Aorta (tissue), 5 donors: ENCODE measurements around the gene KIAA0513. TPM values are rescaled to one million over a fixed set of nuclear protein-coding genes. Genes with fewer than 3 reads are reported as not detected.

Source experiments
- ATAC-seq: fragments of 200-7000 bp; cut with Tn5 transposase; one replicate; pipeline ENCODE4 v1.9.1; 2022; ENCODE audit warnings: moderate library complexity; ENCODE audit not compliant: low FRiP score
- DNase-seq, 2 donors: peaks; one replicate each; pipeline ENCODE4 v3.0.0-alpha.2; 2020
- H3K27ac ChIP-seq, 2 donors: one replicate each; pipeline ENCODE4 v1.5.1; 2013; ENCODE audit warnings: low read length in 2 of 2, mild to moderate bottlenecking in 2 of 2, moderate library complexity in 2 of 2, control low read depth in 1 of 2, inconsistent platforms in 1 of 2, low read depth in 1 of 2
- H3K27me3 ChIP-seq, 2 donors: one replicate each; pipeline ENCODE4 v1.6.1; 2013; ENCODE audit warnings: control low read depth in 1 of 2, low read length in 1 of 2, mild to moderate bottlenecking in 1 of 2, moderate library complexity in 1 of 2; ENCODE audit not compliant: insufficient read depth in 2 of 2, control insufficient read depth in 1 of 2
- H3K36me3 ChIP-seq, 2 donors: one replicate each; pipeline ENCODE4 v1.6.1; 2013; ENCODE audit warnings: control low read depth in 1 of 2, low read length in 1 of 2, mild to moderate bottlenecking in 1 of 2; ENCODE audit not compliant: insufficient read depth in 2 of 2, control insufficient read depth in 1 of 2
- H3K4me1 ChIP-seq, 2 donors: one replicate each; pipeline ENCODE4 v1.6.1; 2013; ENCODE audit warnings: low read length in 2 of 2, control low read depth in 1 of 2, mild to moderate bottlenecking in 1 of 2, moderate library complexity in 1 of 2; ENCODE audit not compliant: insufficient read depth in 2 of 2, control insufficient read depth in 1 of 2
- H3K4me3 ChIP-seq, 2 donors: one replicate each; pipeline ENCODE4 v1.5.1; 2013; ENCODE audit warnings: low read length in 2 of 2, control low read depth in 1 of 2, mild to moderate bottlenecking in 1 of 2
- H3K9me3 ChIP-seq: one replicate; pipeline ENCODE4 v1.6.1; 2013; ENCODE audit warnings: mild to moderate bottlenecking, low read length; ENCODE audit not compliant: control insufficient read depth
- WGBS, 2 donors: extraction: QIAGEN DNeasy Blood & Tissue Kit; methylation state at CpG; one replicate each; pipeline ENCODE4 v1.1.7; 2013; 5-methylcytosine and 5-hydroxymethylcytosine counted together
- intact Hi-C, 2 donors: fragments of 100-400 bp; cut with DNase I; formaldehyde crosslinking; loops; one replicate each; pipeline versions ENCODE4 v1.14.2 to v1.15.0; 2022
- polyA plus RNA-seq, 2 donors: library from polyadenylated mRNA; stranded (reverse); fragments of 200-250 nt; gene quantifications; one replicate each; pipeline ENCODE4 v1.2.3, GENCODE V29; 2013
- total RNA-seq, 2 donors: library from RNA; stranded (reverse); fragmentation: NEBNext Ultra II Directional; extraction: Animal tissue kit (Norgen Biotek cat#: 25700); gene quantifications; one replicate each; pipeline ENCODE4 v1.2.1, GENCODE V29; 2021
- donor health status: healthy with polysubstance abuse.
- donor health status: Bipolar disorder and iron deficiency.
- donor health status: DM: no; HTN: no; CAD: no.
- donor health status: DM: no; HTN: no; CAD: no.
- donor health status: DM: yes; HTN: yes; CAD: no.

The KIAA0513 gene
- total and polyA plus RNA-seq, 4 donors: 3.4 to 17.7 (median 10.3) TPM

DNA sequence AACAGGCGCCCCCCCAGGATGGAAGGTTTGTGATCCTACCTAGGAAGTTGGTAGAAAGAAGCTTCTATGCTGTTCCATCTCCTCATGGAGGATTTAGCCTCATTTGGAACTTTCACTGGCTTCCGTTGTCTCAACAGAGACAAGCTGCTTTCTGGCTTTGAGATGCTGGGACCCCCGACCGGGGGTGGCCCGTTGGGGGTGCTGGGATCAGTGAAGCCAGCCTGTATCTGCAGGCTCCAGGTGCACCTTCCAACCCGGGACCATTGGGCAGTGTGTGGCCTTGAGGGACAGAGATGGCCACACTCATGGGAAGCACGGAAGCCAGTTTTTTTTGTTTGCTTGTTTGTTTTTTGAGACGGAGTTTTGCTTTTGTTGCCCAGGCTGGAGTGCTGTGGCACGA is 69.3 kb downstream of the KIAA0513 start:
- DNase-seq: no peak
- intact Hi-C loops: no loop called here
- no peak for ATAC-seq
- Histone ChIP-seq H3K27me3 (no peaks in the 10 kb centered on the region), H3K9me3 (no peaks in the 10 kb centered on the region), H3K36me3 (no peaks in the 10 kb centered on the region), H3K4me1 (no peaks in the 10 kb centered on the region), H3K27ac (no peak overlapping the region), H3K4me3 (no peak overlapping the region)
- 73 to 77% methylated on average over 9 of the region's 9 CpGs for WGBS, 2 donors

DNA sequence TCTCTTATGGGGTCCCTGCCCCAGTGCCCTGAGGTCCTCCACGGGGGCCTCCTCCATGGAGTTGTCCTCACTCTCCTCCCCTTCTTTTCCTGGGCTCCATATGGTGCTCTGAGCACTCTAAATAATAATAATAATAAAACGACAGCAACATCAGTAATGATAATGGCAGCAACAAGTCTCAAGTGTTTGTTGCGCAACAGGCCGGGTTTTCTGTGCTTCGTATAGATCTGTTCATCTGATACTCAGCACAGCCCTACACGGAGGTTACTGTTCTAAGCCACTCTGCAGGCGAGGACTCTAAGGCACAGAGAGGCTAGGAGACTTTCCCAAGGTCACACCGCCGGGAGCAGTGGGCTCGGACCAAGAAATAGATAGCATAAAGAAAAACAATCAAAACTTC is 71.0 kb downstream of the KIAA0513 start:
- Histone ChIP-seq H3K27ac (no peak overlapping the region), H3K4me1 (no peaks in the 10 kb centered on the region), H3K27me3 (no peaks in the 10 kb centered on the region), H3K36me3 (no peaks in the 10 kb centered on the region), H3K4me3 (no peak overlapping the region), H3K9me3 (no peaks in the 10 kb centered on the region)
- WGBS, 2 donors: 80 to 84% methylated on average over 10 of the region's 10 CpGs
- DNase-seq (no peak), ATAC-seq (no peak)
- intact Hi-C loops: no loop called here

GRCh38 chr16:85100265-85100664 is 72.7 kb downstream of the KIAA0513 start:
- ATAC-seq: no peak
- H3K27ac ChIP-seq: no peak overlapping the region
- H3K27me3 ChIP-seq: no peaks in the 10 kb centered on the region
- intact Hi-C loops: no loop called here
- no peaks in the 10 kb centered on the region for H3K4me1 ChIP-seq
- H3K36me3 ChIP-seq: no peaks in the 10 kb centered on the region
- H3K9me3 ChIP-seq: no peaks in the 10 kb centered on the region
- H3K4me3 ChIP-seq: no peak overlapping the region
- DNase-seq: no peak
- 91 to 93% methylated on average over 10 of the region's 10 CpGs for WGBS, 2 donors

- no peaks in the 10 kb centered on the region for H3K36me3 ChIP-seq
- intact Hi-C loops: no loop called here
- H3K27me3 ChIP-seq: no peaks in the 10 kb centered on the region
- ATAC-seq (no peak), DNase-seq (no peak)
- 87 to 88% methylated on average over 11 of the region's 11 CpGs for WGBS, 2 donors
- H3K4me3 ChIP-seq: no peak overlapping the region
- no peaks in the 10 kb centered on the region for H3K4me1 ChIP-seq
- H3K27ac ChIP-seq: no peak overlapping the region
- H3K9me3 ChIP-seq: no peaks in the 10 kb centered on the region
Observed at GRCh38 chr16:85101956-85102630, 74.5 kb downstream of the KIAA0513 start.

GRCh38 chr16:85103114-85104079 is 75.8 kb downstream of the KIAA0513 start:
- Histone ChIP-seq H3K36me3 (no peaks in the 10 kb centered on the region), H3K4me3 (no peak overlapping the region), H3K27me3 (no peaks in the 10 kb centered on the region), H3K4me1 (no peaks in the 10 kb centered on the region), H3K9me3 (no peaks in the 10 kb centered on the region), H3K27ac (no peak overlapping the region)
- DNase-seq (no peak), ATAC-seq (no peak)
- intact Hi-C loops: no loop called here
- 89 to 90% methylated on average over 23 of the region's 23 CpGs for WGBS, 2 donors

DNA sequence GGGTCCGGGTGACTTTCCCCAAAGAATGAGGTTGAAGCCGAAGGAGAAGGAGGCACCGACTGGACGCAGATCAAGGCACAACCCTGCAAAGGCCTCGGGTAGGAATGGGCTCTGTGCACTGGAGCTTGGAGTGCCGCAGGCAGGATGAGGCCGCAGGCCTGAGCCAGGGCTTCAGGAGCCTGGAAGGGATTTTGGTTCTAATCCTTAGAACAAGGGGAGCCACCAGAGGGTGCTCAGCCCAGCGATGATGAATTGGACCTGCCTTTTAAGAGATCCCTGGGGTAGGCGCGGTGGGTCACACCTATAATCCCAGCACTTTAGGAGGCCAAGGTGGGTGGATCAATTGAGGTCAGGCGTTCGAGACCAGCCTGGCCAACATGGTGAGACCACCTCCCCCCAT is 76.6 kb downstream of the KIAA0513 start:
- Histone ChIP-seq H3K27ac (no peak overlapping the region), H3K9me3 (no peaks in the 10 kb centered on the region), H3K36me3 (no peaks in the 10 kb centered on the region), H3K4me1 (no peaks in the 10 kb centered on the region), H3K27me3 (no peaks in the 10 kb centered on the region), H3K4me3 (no peak overlapping the region)
- WGBS, 2 donors: 85 to 88% methylated on average over 12 of the region's 12 CpGs
- intact Hi-C loops: no loop called here
- no peak for DNase-seq
- no peak for ATAC-seq

DNA sequence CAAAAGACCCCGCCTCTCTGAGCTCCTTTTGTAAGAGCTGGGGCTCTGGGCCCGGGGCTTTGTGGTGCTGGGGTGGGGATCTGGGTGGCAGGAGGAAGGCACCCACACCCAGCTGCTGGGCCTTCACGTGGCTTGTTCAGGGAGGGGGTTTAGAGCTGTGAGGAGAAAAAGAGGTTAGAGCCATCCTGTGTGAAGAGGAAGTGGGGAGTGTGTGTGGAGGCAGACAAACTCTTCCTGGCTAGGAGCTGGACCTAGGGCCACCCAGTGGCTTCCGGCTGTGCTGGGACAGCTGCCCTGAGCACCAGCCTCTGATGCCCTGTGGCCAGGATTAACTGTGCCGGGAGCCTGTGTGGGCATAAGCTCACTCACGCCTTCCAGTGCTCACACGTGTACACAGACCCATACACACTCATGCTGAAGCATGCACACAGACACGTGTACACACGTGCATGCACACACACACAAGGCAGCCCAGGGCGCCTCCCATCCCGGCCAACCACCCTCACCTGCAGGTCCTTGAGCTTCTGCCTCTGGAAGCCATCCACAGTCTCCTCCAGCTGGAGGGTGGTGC is 77.3 kb downstream of the KIAA0513 start:
- no peak overlapping the region for H3K27ac ChIP-seq
- 76% methylated on average over 11 of the region's 11 CpGs for WGBS, 2 donors
- H3K4me3 ChIP-seq: no peak overlapping the region
- no peaks in the 10 kb centered on the region for H3K9me3 ChIP-seq
- no peak for ATAC-seq
- intact Hi-C loops: no loop called here
- H3K36me3 ChIP-seq: no peaks in the 10 kb centered on the region
- H3K4me1 ChIP-seq: no peaks in the 10 kb centered on the region
- H3K27me3 ChIP-seq: no peaks in the 10 kb centered on the region
- DNase-seq: no peak

- WGBS, 2 donors: 81 to 82% methylated on average over 5 of the region's 5 CpGs
- Histone ChIP-seq H3K27ac (no peak overlapping the region), H3K9me3 (no peaks in the 10 kb centered on the region), H3K4me1 (no peaks in the 10 kb centered on the region), H3K4me3 (no peak overlapping the region), H3K36me3 (no peaks in the 10 kb centered on the region), H3K27me3 (no peaks in the 10 kb centered on the region)
- intact Hi-C loops: no loop called here
- ATAC-seq (no peak), DNase-seq (no peak)
Observed at GRCh38 chr16:85105475-85105874, 77.9 kb downstream of the KIAA0513 start.
